SK-N-SH (cell line): ENCODE data around the gene IL22RA1.

ENCODE experiments used
- FOSL2 ChIP-seq: IDR thresholded peaks from 2 replicates; pipeline ENCODE4 v1.4.0; 2012; ENCODE audit warnings: low read depth, mild to moderate bottlenecking, moderate library complexity, borderline replicate concordance
- MEF2A ChIP-seq: IDR thresholded peaks from 2 replicates; pipeline ENCODE4 v1.4.0; 2012; ENCODE audit warnings: low read depth, borderline replicate concordance
- RFX5 ChIP-seq: IDR thresholded peaks from 2 replicates; pipeline ENCODE4 v1.6.1; 2012; ENCODE audit warnings: mild to moderate bottlenecking, improper control_type of control experiment, low read length
- SMC3 ChIP-seq: IDR thresholded peaks from 2 replicates; pipeline ENCODE4 v1.6.1; 2012; ENCODE audit warnings: low read depth, low read length, improper control_type of control experiment
- TF ChIP-seq, protein P1 (sequence below): fragments of 200-600 bp; sonication (generic); IDR thresholded peaks from 2 replicates; pipeline ENCODE4 v1.6.1; 2017; ENCODE audit warnings: antibody characterized with exemption, mild to moderate bottlenecking, moderate library complexity
- TF ChIP-seq, protein P2 (sequence below): fragments of 150-350 bp; IDR thresholded peaks from 2 replicates; pipeline ENCODE4 v1.6.1; 2017; ENCODE audit warnings: antibody characterized with exemption, low read length, low read depth, borderline replicate concordance

DNA sequence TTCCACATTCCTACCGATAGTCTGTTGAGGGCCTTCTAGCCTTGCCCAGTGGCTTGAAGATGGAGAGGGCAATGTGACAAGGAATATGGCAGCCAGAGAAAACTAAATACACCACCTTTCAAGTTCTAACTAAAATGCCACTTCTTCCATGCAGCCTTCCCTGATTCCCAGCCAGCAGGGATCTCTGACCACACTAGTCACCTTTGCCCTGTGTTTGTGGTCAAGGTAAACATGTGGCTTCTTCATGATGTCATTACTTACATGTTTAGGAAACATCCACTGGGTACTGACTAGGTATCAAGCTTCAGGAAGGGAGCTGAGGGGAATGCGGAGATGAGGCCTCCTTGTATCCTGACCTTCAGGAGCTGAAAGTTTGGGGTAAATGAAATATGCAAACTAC, 22.6 kb upstream of the IL22RA1 start:
- TF ChIP-seq, protein P1, sequence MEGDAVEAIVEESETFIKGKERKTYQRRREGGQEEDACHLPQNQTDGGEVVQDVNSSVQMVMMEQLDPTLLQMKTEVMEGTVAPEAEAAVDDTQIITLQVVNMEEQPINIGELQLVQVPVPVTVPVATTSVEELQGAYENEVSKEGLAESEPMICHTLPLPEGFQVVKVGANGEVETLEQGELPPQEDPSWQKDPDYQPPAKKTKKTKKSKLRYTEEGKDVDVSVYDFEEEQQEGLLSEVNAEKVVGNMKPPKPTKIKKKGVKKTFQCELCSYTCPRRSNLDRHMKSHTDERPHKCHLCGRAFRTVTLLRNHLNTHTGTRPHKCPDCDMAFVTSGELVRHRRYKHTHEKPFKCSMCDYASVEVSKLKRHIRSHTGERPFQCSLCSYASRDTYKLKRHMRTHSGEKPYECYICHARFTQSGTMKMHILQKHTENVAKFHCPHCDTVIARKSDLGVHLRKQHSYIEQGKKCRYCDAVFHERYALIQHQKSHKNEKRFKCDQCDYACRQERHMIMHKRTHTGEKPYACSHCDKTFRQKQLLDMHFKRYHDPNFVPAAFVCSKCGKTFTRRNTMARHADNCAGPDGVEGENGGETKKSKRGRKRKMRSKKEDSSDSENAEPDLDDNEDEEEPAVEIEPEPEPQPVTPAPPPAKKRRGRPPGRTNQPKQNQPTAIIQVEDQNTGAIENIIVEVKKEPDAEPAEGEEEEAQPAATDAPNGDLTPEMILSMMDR: no peak
- TF ChIP-seq SMC3 (no peak), FOSL2 (no peak), RFX5 (no peak), MEF2A (no peak)
- TF ChIP-seq, protein P2, sequence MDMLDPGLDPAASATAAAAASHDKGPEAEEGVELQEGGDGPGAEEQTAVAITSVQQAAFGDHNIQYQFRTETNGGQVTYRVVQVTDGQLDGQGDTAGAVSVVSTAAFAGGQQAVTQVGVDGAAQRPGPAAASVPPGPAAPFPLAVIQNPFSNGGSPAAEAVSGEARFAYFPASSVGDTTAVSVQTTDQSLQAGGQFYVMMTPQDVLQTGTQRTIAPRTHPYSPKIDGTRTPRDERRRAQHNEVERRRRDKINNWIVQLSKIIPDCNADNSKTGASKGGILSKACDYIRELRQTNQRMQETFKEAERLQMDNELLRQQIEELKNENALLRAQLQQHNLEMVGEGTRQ: no peak
